PC-9 (cell line): ENCODE data around the gene PITPNM3.

Source experiments
- CTCF ChIP-seq: fragments of 200-600 bp; sonication (generic); conservative IDR thresholded peaks from 2 replicates; pipeline ENCODE4 v1.6.1; 2017; ENCODE audit warnings: mixed run types, antibody characterized with exemption, mild to moderate bottlenecking, moderate library complexity
- EZH2 ChIP-seq: fragments of 200-600 bp; sonication (generic); IDR thresholded peaks from 2 replicates; pipeline ENCODE4 v1.8.0; 2017; ENCODE audit warnings: antibody characterized with exemption, low read depth

DNA sequence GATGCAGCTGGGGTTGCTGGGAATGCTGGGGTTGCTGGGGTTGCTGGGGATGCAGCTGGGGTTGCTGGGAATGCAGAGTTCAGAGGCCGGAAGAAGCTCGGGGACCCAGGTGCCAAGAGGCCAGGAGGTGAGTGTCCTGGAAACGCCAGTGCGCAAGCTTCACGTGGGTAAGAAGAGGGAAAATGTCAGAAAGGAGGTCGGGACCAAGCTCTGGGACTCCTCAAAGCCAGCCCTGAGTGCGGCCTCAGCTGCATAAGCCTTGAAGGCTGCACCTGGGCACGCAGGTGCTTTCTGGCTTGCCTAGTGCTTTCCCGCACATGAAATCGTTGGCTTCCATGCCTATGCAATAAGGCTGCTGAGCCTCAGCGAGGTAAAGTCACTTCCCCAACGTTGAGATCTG is 48.3 kb downstream of the PITPNM3 start:
- TF ChIP-seq CTCF (no peak), EZH2 (no peak)
